Astrocyte of the spinal cord (primary cell): Measurements from ENCODE around the gene TNPO3.
"Not testable (repeated sequence)": the region's sequence is repeated elsewhere in the genome, so short reads cannot be mapped to it uniquely, and the experiment has no call there.

Source experiments
- DNase-seq: peaks from one replicate; pipeline ENCODE4 v3.0.0; 2011; ENCODE audit warnings: low read depth, low spot score
- H3K4me3 ChIP-seq: 2 replicates; pipeline ENCODE4 v1.5.1; 2011; ENCODE audit warnings: low read depth, mild to moderate bottlenecking, low read length, moderate library complexity
- CTCF ChIP-seq: IDR thresholded peaks from 2 replicates; pipeline ENCODE4 v1.5.1; 2012; ENCODE audit warnings: low read depth, mild to moderate bottlenecking, low read length, inconsistent platforms
- in situ Hi-C: cut with HindIII; loops from 2 replicates; pipeline ENCODE4 v1.10.0; 2017; ENCODE audit warnings: low sequenced_read_pairs

Gene TNPO3

GRCh38 chr7:129055294-129055816 is 444 bp upstream of the TNPO3 start:
- no peak for TF ChIP-seq CTCF
- peak overlapping the region; percentile 79 for H3K4me3 ChIP-seq
- DNase-seq, result no peak
- in situ Hi-C loops, result no loop called here

- in situ Hi-C loops, result no loop called here
- peak overlapping the region; percentile 79 for H3K4me3 ChIP-seq
- TF ChIP-seq CTCF, result no peak
- peak; percentile 31 for DNase-seq
Observed at GRCh38 chr7:129053938-129054437, 923 bp downstream of the TNPO3 start.

- H3K4me3 ChIP-seq, result no peak overlapping the region
- no peak for TF ChIP-seq CTCF
- DNase-seq, result no peak
- in situ Hi-C loops, result no loop called here
Observed at GRCh38 chr7:129052441-129052840, 2.5 kb downstream of the TNPO3 start.

- DNase-seq, in situ Hi-C loops, H3K4me3 ChIP-seq: not testable (repeated sequence)
Observed at GRCh38 chr7:129051459-129051858, 3.5 kb downstream of the TNPO3 start.

- no peak for TF ChIP-seq CTCF
- in situ Hi-C loops, result no loop called here
- DNase-seq, result peak; percentile 58
Observed at GRCh38 chr7:129047761-129048160, 7.2 kb downstream of the TNPO3 start.

GRCh38 chr7:129045682-129046081 is 9.2 kb downstream of the TNPO3 start:
- in situ Hi-C loops, result no loop called here
- TF ChIP-seq CTCF, result no peak
- no peak for DNase-seq
- H3K4me3 ChIP-seq, result no peak overlapping the region

More at GRCh38 chr7:129047761-129048160, 7.2 kb downstream of the TNPO3 start:
- no peak overlapping the region for H3K4me3 ChIP-seq

- H3K4me3 ChIP-seq, result no peak overlapping the region
- in situ Hi-C loops, result no loop called here
- no peak for DNase-seq
- no peak for TF ChIP-seq CTCF
Observed at GRCh38 chr7:129043012-129043411, 11.9 kb downstream of the TNPO3 start.
